H1 (cell line): ENCODE data around the gene ATP6V1F. TPM values are rescaled to one million over a fixed set of nuclear protein-coding genes. Genes with fewer than 3 reads are reported as not detected.

Experiments
- CREB1 ChIP-seq: IDR thresholded peaks from 2 replicates; pipeline ENCODE4 v1.6.1; 2012; ENCODE audit warnings: inconsistent platforms
- RBBP5 ChIP-seq: IDR thresholded peaks from 2 replicates; pipeline ENCODE4 v1.7.1; 2012; ENCODE audit warnings: low read depth, mild to moderate bottlenecking, inconsistent platforms, low read length, moderate library complexity, borderline replicate concordance
- RXRA ChIP-seq: IDR thresholded peaks from 2 replicates; pipeline ENCODE4 v1.6.1; 2011; ENCODE audit warnings: low read depth, mild to moderate bottlenecking, low read length, moderate library complexity; ENCODE audit not compliant: insufficient read depth
- ZNF274 ChIP-seq: IDR thresholded peaks from 2 replicates; pipeline ENCODE4 v1.7.0; 2012; ENCODE audit warnings: low read length, borderline replicate concordance; ENCODE audit errors: extremely low read depth
- polyA plus RNA-seq, 7 experiments: library from polyadenylated mRNA; depleted of rRNA in 3 of 7; stranded (reverse) in 5 of 7; unstranded in 2 of 7; fragments of >200 nt in 5 of 7; fragments of 200-250 nt in 2 of 7; gene quantifications; 1 replicate in 5 of 7; 2 replicates in 1 of 7; 4 replicates in 1 of 7; pipeline versions ENCODE4 v1.2.1 to v1.2.3, GENCODE V29; 2011 to 2013; ENCODE audit warnings: missing spikeins in 2 of 7, mixed read lengths in 2 of 7
- total RNA-seq: library from RNA; stranded (reverse); fragmentation: NEBNext Ultra II Directional; extraction: Animal tissue kit (Norgen Biotek cat#: 25700); gene quantifications from 2 replicates; pipeline ENCODE4 v1.2.1, GENCODE V29; 2021

Gene ATP6V1F
- total and polyA plus RNA-seq, 2 of the 8 experiments (the other 6 are each of a cell fraction or from before 2014, with no cell fraction given): 104 to 318 TPM

- TF ChIP-seq ZNF274: no peak
- no peak for TF ChIP-seq RXRA
- TF ChIP-seq RBBP5: no peak
- TF ChIP-seq CREB1: no peak
Observed at GRCh38 chr7:128876127-128876526, 13.5 kb downstream of the ATP6V1F start (continued).
